Subcutaneous adipose tissue (tissue), 4 donors: ENCODE measurements around the gene TMEM131. TPM values are rescaled to one million over a fixed set of nuclear protein-coding genes. Genes with fewer than 3 reads are reported as not detected.

Experiments
- CTCF ChIP-seq: fragments of 450-650 bp; IDR thresholded peaks from one replicate; pipeline ENCODE4 v1.5.1; 2016; ENCODE audit warnings: low read depth, mild to moderate bottlenecking, control low read depth, antibody characterized with exemption, moderate library complexity
- total RNA-seq, 4 donors: library from RNA; depleted of rRNA; stranded (reverse); fragments of >200 nt; gene quantifications; one replicate each; pipeline ENCODE4 v1.1.0, GENCODE V29; 2016

The TMEM131 gene
- total RNA-seq, 4 donors from 2014 or later = 35.5 to 44.3 (median 39.7) TPM

- TF ChIP-seq CTCF = no peak
Measured at GRCh38 chr2:98036349-98037000, 40.7 kb upstream of the TMEM131 start.

GRCh38 chr2:98034745-98035144 lies 39.0 kb upstream of the TMEM131 start:
- no peak for TF ChIP-seq CTCF

- no peak for TF ChIP-seq CTCF
Measured at GRCh38 chr2:98032086-98032485, 36.3 kb upstream of the TMEM131 start.

GRCh38 chr2:98029718-98030222 lies 34.0 kb upstream of the TMEM131 start:
- TF ChIP-seq CTCF = no peak

- TF ChIP-seq CTCF = no peak
Measured at GRCh38 chr2:98028931-98029717, 33.4 kb upstream of the TMEM131 start.

- no peak for TF ChIP-seq CTCF
Measured at GRCh38 chr2:98028101-98028561, 32.4 kb upstream of the TMEM131 start.

GRCh38 chr2:98027538-98027937 lies 31.8 kb upstream of the TMEM131 start:
- TF ChIP-seq CTCF = no peak
